Measurements from ENCODE around the gene SNRPF.

The SNRPF gene

GRCh38 chr12:95882080-95882479 lies 23.3 kb downstream of the SNRPF start:
- TF ChIP-seq ZFX (IDR thresholded peaks at IDR 0.05) (no peak), CTCF (conservative IDR thresholded peaks at IDR 0.05) (no peak)
- no peak overlapping the region for H3K27ac ChIP-seq

DNA sequence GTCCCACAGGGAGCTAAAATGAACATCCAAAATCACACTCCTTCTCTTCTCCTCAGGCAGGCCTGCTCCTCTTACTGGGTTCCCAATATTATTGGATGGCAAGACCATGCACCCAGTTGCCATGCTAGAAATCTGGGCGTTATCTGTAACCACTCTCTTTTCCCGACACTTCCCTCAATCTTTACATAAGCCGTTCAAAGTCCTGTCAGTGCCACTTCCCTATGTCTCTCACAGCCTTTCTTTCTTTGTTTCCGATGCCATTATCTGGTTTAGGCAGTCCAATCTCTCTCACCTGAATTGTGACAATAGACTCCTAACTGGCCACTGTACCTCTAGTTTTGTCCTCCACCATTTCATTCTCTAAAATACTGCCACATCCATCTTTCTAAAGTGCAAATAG lies 24.1 kb downstream of the SNRPF start:
- TF ChIP-seq ZFX (IDR thresholded peaks at IDR 0.05) = no peak
- TF ChIP-seq CTCF (conservative IDR thresholded peaks at IDR 0.05) = no peak
- no peak overlapping the region for H3K27ac ChIP-seq

- H3K27ac ChIP-seq = no peak overlapping the region
These were observed 26.2 kb downstream of the SNRPF start for GRCh38 chr12:95884998-95885397.

GRCh38 chr12:95887311-95887710 lies 28.6 kb downstream of the SNRPF start:
- no peak for TF ChIP-seq ZFX (IDR thresholded peaks at IDR 0.05)
- no peak for TF ChIP-seq CTCF (conservative IDR thresholded peaks at IDR 0.05)
- H3K27ac ChIP-seq = no peak overlapping the region

More at GRCh38 chr12:95884998-95885397, 26.2 kb downstream of the SNRPF start:
- no peak for TF ChIP-seq ZFX (IDR thresholded peaks at IDR 0.05)
- TF ChIP-seq CTCF (conservative IDR thresholded peaks at IDR 0.05) = no peak

GRCh38 chr12:95890958-95891357 lies 32.2 kb downstream of the SNRPF start:
- no peak for TF ChIP-seq CTCF (conservative IDR thresholded peaks at IDR 0.05)
- TF ChIP-seq ZFX (IDR thresholded peaks at IDR 0.05) = no peak
- no peak overlapping the region for H3K27ac ChIP-seq

DNA sequence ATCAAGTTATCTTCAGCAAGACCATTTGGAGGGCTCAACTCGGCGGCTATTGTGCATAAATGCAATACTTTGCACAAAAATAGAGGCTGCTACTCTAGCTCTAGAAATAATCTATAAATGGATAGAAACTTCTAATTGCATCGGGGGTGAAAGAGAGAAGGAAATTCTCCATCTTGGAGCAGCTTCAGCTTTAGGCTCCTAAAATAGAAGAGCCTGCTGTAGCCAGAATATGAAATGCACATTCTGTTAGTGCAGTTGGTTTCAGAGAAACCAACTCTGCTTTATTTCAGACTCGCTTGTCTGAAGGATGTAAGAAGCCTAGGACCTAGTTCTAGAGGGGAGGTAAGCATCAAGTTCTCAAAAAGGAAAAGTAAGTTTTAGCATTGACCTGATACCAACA lies 38.1 kb downstream of the SNRPF start:
- TF ChIP-seq ZFX (IDR thresholded peaks at IDR 0.05) (no peak), CTCF (conservative IDR thresholded peaks at IDR 0.05) (no peak)

DNA sequence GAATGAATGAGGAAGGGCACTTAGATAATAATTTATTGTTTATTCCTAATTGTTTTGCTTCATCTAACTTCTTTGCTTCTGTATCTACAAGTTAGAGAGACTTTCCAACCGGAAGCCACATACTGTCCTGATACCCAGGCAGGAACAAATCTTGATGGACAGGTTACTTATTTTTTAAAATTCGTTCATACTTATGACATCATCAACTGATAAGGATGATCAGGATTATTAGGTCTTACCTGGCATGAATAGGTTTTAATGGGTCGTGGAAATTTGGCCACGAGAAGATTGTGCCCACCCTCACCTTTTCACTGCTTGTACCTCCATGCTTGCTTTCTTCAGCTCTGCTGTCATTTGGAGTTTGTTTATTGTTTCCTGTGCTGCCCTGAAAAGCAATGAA lies 39.3 kb downstream of the SNRPF start:
- TF ChIP-seq CTCF (conservative IDR thresholded peaks at IDR 0.05) (no peak), ZFX (IDR thresholded peaks at IDR 0.05) (no peak)
- H3K27ac ChIP-seq = no peak overlapping the region

More for the DNA sequence above, 38.1 kb downstream of the SNRPF start:
- no peak overlapping the region for H3K27ac ChIP-seq

Data from C4-2B (cell line).